Measurements from ENCODE around the gene ZNF580. TPM values are rescaled to one million over a fixed set of nuclear protein-coding genes. Genes with fewer than 3 reads are reported as not detected.

Gene ZNF580
- total and polyA plus RNA-seq, 2 of the 13 experiments (the other 11 are each of a cell fraction or from before 2014, with no cell fraction given), result 4.4 to 6.0 TPM

DNA sequence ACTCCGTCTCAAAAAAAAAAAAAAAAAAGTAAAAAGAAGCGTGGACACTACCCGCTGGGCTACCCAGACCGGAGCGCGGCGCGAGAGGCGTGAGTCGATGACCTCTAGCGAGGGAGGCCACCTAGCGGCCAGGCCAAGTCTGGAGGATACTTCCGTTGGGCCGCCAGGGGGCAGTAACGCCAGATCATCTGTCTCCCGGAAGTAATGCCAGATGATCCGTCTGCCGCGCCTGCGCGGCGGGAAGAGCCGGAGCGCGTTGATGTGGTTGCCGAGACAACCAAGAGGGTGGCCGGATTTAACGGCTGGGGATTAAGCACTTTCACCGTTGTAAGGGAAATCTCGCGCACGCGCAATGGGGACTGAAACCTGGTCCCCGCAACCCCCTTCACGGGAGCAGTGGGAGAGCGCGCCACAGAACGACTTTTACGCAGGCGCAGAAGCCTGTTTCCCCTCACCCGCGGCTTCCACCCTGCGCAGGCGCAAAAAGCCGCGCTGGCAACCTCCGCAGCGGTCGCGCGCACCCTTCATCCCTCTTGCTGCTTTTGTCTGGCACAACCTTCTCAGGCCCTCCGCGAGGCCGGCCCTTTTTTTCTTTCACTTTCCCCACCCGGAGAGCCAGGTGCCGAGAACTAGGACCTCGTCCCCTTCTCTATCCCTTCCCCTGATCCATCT lies 13.0 kb downstream of the ZNF580 start (continued):
- TF ChIP-seq, protein P1, sequence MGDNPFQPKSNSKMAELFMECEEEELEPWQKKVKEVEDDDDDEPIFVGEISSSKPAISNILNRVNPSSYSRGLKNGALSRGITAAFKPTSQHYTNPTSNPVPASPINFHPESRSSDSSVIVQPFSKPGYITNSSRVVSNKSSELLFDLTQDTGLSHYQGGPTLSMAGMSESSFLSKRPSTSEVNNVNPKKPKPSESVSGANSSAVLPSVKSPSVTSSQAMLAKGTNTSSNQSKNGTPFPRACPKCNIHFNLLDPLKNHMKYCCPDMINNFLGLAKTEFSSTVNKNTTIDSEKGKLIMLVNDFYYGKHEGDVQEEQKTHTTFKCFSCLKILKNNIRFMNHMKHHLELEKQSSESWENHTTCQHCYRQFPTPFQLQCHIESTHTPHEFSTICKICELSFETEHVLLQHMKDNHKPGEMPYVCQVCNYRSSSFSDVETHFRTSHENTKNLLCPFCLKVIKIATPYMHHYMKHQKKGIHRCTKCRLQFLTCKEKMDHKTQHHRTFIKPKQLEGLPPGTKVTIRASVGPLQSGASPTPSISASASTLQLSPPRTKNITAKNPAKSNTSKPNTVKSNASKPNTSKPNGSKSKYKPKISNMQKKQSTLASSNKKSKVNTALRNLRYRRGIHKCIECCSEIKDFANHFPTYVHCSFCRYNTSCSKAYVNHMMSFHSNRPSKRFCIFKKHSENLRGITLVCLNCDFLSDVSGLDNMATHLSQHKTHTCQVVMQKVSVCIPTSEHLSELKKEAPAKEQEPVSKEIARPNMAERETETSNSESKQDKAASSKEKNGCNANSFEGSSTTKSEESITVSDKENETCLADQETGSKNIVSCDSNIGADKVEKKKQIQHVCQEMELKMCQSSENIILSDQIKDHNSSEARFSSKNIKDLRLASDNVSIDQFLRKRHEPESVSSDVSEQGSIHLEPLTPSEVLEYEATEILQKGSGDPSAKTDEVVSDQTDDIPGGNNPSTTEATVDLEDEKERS (CRISPR knock-in tag; IDR thresholded peaks at IDR 0.05), result peak; percentile 26; the same call in 1 of the 2 replicates
- TF ChIP-seq MAX (IDR thresholded peaks at IDR 0.05) (peak; percentile 73; the same call in 1 of the 2 replicates), ZNF678 (CRISPR knock-in tag; IDR thresholded peaks at IDR 0.05) (0 out of 2 replicates have a peak, but pooled peaks have one; percentile 54), ZNF747 (CRISPR knock-in tag; IDR thresholded peaks at IDR 0.05; ENCODE audit: borderline replicate concordance) (peak; percentile 20; the same call in 1 of the 2 replicates), CHD2 (IDR thresholded peaks at IDR 0.05; ENCODE audit: low read depth, low read length) (0 out of 2 replicates have a peak, but pooled peaks have one; percentile 16), NFE2L2 (IDR thresholded peaks at IDR 0.05; ENCODE audit: low read length) (no peak), SIX1 (CRISPR knock-in tag; IDR thresholded peaks at IDR 0.05; ENCODE audit: borderline replicate concordance) (peak; percentile 67; the same call in 1 of the 2 replicates), ZNF83 (CRISPR knock-in tag; IDR thresholded peaks at IDR 0.05; ENCODE audit: borderline replicate concordance) (no peak), ZNF234 (CRISPR knock-in tag; conservative IDR thresholded peaks at IDR 0.05) (no peak), RAD51 (IDR thresholded peaks at IDR 0.05; ENCODE audit: borderline replicate concordance) (no peak), IRF1 (CRISPR knock-in tag; IDR thresholded peaks at IDR 0.05; ENCODE audit: low read depth) (no peak), ZNF124 (CRISPR knock-in tag; IDR thresholded peaks at IDR 0.05) (peak; percentile 33; the same call in 1 of the 2 replicates), POGZ (CRISPR knock-in tag; IDR thresholded peaks at IDR 0.05) (peak; percentile 77), HNRNPK (IDR thresholded peaks at IDR 0.05; ENCODE audit: low read depth, low read length, poor library complexity, severe bottlenecking) (no peak), TP53 (CRISPR knock-in tag; conservative IDR thresholded peaks at IDR 0.05) (no peak), LRRFIP1 (CRISPR knock-in tag; conservative IDR thresholded peaks at IDR 0.05) (no peak), ZFP90 (CRISPR knock-in tag; IDR thresholded peaks at IDR 0.05; ENCODE audit: borderline replicate concordance) (no peak), NCOA5 (CRISPR knock-in tag; IDR thresholded peaks at IDR 0.05) (no peak), RFXANK (CRISPR knock-in tag; IDR thresholded peaks at IDR 0.05) (no peak)
- TF ChIP-seq, protein P2, sequence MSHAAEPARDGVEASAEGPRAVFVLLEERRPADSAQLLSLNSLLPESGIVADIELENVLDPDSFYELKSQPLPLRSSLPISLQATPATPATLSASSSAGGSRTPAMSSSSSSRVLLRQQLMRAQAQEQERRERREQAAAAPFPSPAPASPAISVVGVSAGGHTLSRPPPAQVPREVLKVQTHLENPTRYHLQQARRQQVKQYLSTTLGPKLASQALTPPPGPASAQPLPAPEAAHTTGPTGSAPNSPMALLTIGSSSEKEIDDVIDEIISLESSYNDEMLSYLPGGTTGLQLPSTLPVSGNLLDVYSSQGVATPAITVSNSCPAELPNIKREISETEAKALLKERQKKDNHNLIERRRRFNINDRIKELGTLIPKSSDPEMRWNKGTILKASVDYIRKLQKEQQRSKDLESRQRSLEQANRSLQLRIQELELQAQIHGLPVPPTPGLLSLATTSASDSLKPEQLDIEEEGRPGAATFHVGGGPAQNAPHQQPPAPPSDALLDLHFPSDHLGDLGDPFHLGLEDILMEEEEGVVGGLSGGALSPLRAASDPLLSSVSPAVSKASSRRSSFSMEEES (CRISPR knock-in tag; IDR thresholded peaks at IDR 0.05), result 0 out of 2 replicates have a peak, but pooled peaks have one; percentile 35
- TF ChIP-seq, protein P3, sequence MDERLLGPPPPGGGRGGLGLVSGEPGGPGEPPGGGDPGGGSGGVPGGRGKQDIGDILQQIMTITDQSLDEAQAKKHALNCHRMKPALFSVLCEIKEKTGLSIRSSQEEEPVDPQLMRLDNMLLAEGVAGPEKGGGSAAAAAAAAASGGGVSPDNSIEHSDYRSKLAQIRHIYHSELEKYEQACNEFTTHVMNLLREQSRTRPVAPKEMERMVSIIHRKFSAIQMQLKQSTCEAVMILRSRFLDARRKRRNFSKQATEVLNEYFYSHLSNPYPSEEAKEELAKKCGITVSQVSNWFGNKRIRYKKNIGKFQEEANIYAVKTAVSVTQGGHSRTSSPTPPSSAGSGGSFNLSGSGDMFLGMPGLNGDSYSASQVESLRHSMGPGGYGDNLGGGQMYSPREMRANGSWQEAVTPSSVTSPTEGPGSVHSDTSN (CRISPR knock-in tag; IDR thresholded peaks at IDR 0.05), result no peak
